Lung (tissue), 12 donors: ENCODE measurements around the gene ANXA2R. TPM values are rescaled to one million over a fixed set of nuclear protein-coding genes. Genes with fewer than 3 reads are reported as not detected.

Source experiments
- ATAC-seq: fragments of 200-7000 bp; cut with Tn5 transposase; one replicate; pipeline ENCODE4 v1.9.1; 2020; ENCODE audit warnings: moderate number of reproducible peaks; ENCODE audit not compliant: insufficient read depth, low FRiP score
- DNase-seq, 3 donors: peaks; one replicate each; pipeline ENCODE4 v3.0.0-alpha.2; 2013 to 2017
- H3K27ac ChIP-seq, 2 donors: one replicate each; pipeline ENCODE4 v1.5.1; 2013; ENCODE audit warnings: mild to moderate bottlenecking in 2 of 2, moderate library complexity in 2 of 2, control low read depth in 1 of 2, inconsistent platforms in 1 of 2, low read depth in 1 of 2, low read length in 1 of 2
- H3K27me3 ChIP-seq, 3 donors: one replicate each; pipeline ENCODE4 v1.5.1; 2013; ENCODE audit warnings: low read length in 2 of 3; ENCODE audit not compliant: control insufficient read depth in 3 of 3, insufficient read depth in 3 of 3
- H3K36me3 ChIP-seq, 4 donors: one replicate each; pipeline ENCODE4 v1.5.1; 2013; ENCODE audit warnings: low read length in 4 of 4, mild to moderate bottlenecking in 1 of 4, moderate library complexity in 1 of 4; ENCODE audit not compliant: control insufficient read depth in 4 of 4, insufficient read depth in 4 of 4
- H3K4me1 ChIP-seq, 5 donors: one replicate each; pipeline ENCODE4 v1.5.1; 2013; ENCODE audit warnings: low read length in 5 of 5, mild to moderate bottlenecking in 2 of 5, moderate library complexity in 1 of 5; ENCODE audit not compliant: control insufficient read depth in 5 of 5, insufficient read depth in 5 of 5
- H3K4me3 ChIP-seq: one replicate; pipeline ENCODE4 v1.5.1; 2013; ENCODE audit warnings: mild to moderate bottlenecking, control low read depth, moderate library complexity
- H3K9ac ChIP-seq, 2 donors: one replicate each; pipeline ENCODE4 v1.5.1; 2013; ENCODE audit warnings: low read length in 2 of 2, control low read depth in 1 of 2; ENCODE audit not compliant: insufficient read depth in 1 of 2
- H3K9me3 ChIP-seq, 4 donors: one replicate each; pipeline ENCODE4 v1.5.1; 2013; ENCODE audit warnings: low read length in 3 of 4, mild to moderate bottlenecking in 1 of 4, moderate library complexity in 1 of 4; ENCODE audit not compliant: control insufficient read depth in 4 of 4, insufficient read depth in 3 of 4
- CTCF ChIP-seq: IDR thresholded peaks from 2 replicates; pipeline ENCODE4 v1.5.1; 2012; ENCODE audit warnings: mild to moderate bottlenecking; ENCODE audit errors: control extremely low read depth, extremely low read depth
- WGBS, 2 donors: extraction: QIAGEN DNeasy Blood & Tissue Kit; methylation state at CpG; one replicate each; pipeline ENCODE4 v1.1.7; 2013; 5-methylcytosine and 5-hydroxymethylcytosine counted together
- polyA plus RNA-seq, 2 donors: library from polyadenylated mRNA; stranded (reverse); fragments of 200-250 nt; gene quantifications; one replicate each; pipeline ENCODE4 v1.2.1, GENCODE V29; 2013
- total RNA-seq, 2 donors: library from RNA; depleted of rRNA in 1 of 2; stranded (reverse); fragments of >200 nt in 1 of 2; gene quantifications; one replicate each; pipeline ENCODE4 v1.2.1, GENCODE V29; 2014 to 2021
- donor health status: control.
- donor health status: control.
- donor health status: Bipolar disorder and iron deficiency.
- donor health status: healthy.
- donor health status: DM: yes; HTN: yes; CAD: no.

The ANXA2R gene
- total and polyA plus RNA-seq, 4 donors = 4.0 to 5.2 (median 4.8) TPM

GRCh38 chr5:43006424-43007202 is 33.5 kb downstream of the ANXA2R start:
- no peak overlapping the region for H3K4me3 ChIP-seq
- ATAC-seq = no peak
- peaks cover 0 to 85% (median 80%) of the 10 kb centered on the region in 3 donors for H3K27me3 ChIP-seq

GRCh38 chr5:43005031-43005430 is 35.1 kb downstream of the ANXA2R start:
- ATAC-seq (no peak), DNase-seq (no peak)
- WGBS, 2 donors = 65 to 74% methylated on average over 4 of the region's 4 CpGs
- Histone ChIP-seq H3K27me3 (peaks cover 0 to 88% (median 85%) of the 10 kb centered on the region in 3 donors), H3K9me3 (peaks cover 0 to 2% (median 0%) of the 10 kb centered on the region in 4 donors), H3K36me3 (no peaks in the 10 kb centered on the region), H3K9ac (no peak overlapping the region), H3K4me3 (no peak overlapping the region), H3K4me1 (peaks cover 0 to 21% (median 3%) of the 10 kb centered on the region in 5 donors), H3K27ac (no peak overlapping the region)
- no peak for TF ChIP-seq CTCF

More at GRCh38 chr5:43006424-43007202, 33.5 kb downstream of the ANXA2R start:
- no peaks in the 10 kb centered on the region for H3K9me3 ChIP-seq
- DNase-seq = no peak
- peak overlapping the region in 1 of 2 donors; percentile 91 for H3K27ac ChIP-seq
- no peaks in the 10 kb centered on the region for H3K36me3 ChIP-seq
- H3K9ac ChIP-seq = no peak overlapping the region
- peaks cover 0 to 21% (median 0%) of the 10 kb centered on the region in 5 donors for H3K4me1 ChIP-seq
- no peak for TF ChIP-seq CTCF
- 81 to 86% methylated on average over 19 of the region's 19 CpGs for WGBS, 2 donors

- Histone ChIP-seq H3K36me3 (no peaks in the 10 kb centered on the region), H3K9ac (no peak overlapping the region), H3K4me3 (no peak overlapping the region), H3K27me3 (peaks cover 0 to 91% (median 89%) of the 10 kb centered on the region in 3 donors), H3K4me1 (peaks cover 0 to 3% (median 0%) of the 10 kb centered on the region in 5 donors), H3K27ac (no peak overlapping the region), H3K9me3 (peaks cover 0 to 3% (median 0%) of the 10 kb centered on the region in 4 donors)
- DNase-seq = no peak
- TF ChIP-seq CTCF = no peak
- ATAC-seq = no peak
These were observed 38.4 kb downstream of the ANXA2R start for GRCh38 chr5:43001748-43002147.
